ENCODE data around the gene ADGRD1.

The ADGRD1 gene

GRCh38 chr12:131164096-131164872, 210.6 kb downstream of the ADGRD1 start:
- H3K27me3 ChIP-seq, result peaks cover 0 to 21% of the 10 kb centered on the region in 2 donors
- H3K4me3 ChIP-seq, result no peak overlapping the region
- no peak for TF ChIP-seq CTCF (IDR thresholded peaks at IDR 0.05)
- H3K36me3 ChIP-seq, result no peaks in the 10 kb centered on the region
- DNase-seq, result peak in 1 of 2 donors; percentile 34
- intact Hi-C loops (cut with DNase I; ENCODE audit: low total_unique reads), result loop anchor here (10.0 kb wide), 1 partner anchor 1101 kb away; no protein-coding TSS in a partner anchor
- no peaks in the 10 kb centered on the region for H3K9me3 ChIP-seq
- H3K27ac ChIP-seq, result no peak overlapping the region
- no peaks in the 10 kb centered on the region for H3K4me1 ChIP-seq

- peaks cover 0 to 21% of the 10 kb centered on the region in 2 donors for H3K27me3 ChIP-seq
- H3K9me3 ChIP-seq, result no peaks in the 10 kb centered on the region
- no peak overlapping the region for H3K4me3 ChIP-seq
- no peaks in the 10 kb centered on the region for H3K4me1 ChIP-seq
- DNase-seq, result no peak
- H3K27ac ChIP-seq, result no peak overlapping the region
- no peak for TF ChIP-seq CTCF (IDR thresholded peaks at IDR 0.05)
- intact Hi-C loops (cut with DNase I; ENCODE audit: low total_unique reads), result loop anchor here (10.0 kb wide), 1 partner anchor 1098 kb away; no protein-coding TSS in a partner anchor
- H3K36me3 ChIP-seq, result no peaks in the 10 kb centered on the region
Measured at GRCh38 chr12:131166717-131167116, 213.0 kb downstream of the ADGRD1 start.

GRCh38 chr12:131167334-131167733, 213.6 kb downstream of the ADGRD1 start:
- no peaks in the 10 kb centered on the region for H3K4me1 ChIP-seq
- intact Hi-C loops (cut with DNase I; ENCODE audit: low total_unique reads), result loop anchor here (10.0 kb wide), 1 partner anchor 1097 kb away; no protein-coding TSS in a partner anchor
- H3K4me3 ChIP-seq, result no peak overlapping the region
- TF ChIP-seq CTCF (IDR thresholded peaks at IDR 0.05), result no peak
- no peak for DNase-seq
- no peak overlapping the region for H3K27ac ChIP-seq
- H3K36me3 ChIP-seq, result no peaks in the 10 kb centered on the region
- H3K27me3 ChIP-seq, result peaks cover 0 to 21% of the 10 kb centered on the region in 2 donors
- no peaks in the 10 kb centered on the region for H3K9me3 ChIP-seq

- H3K27ac ChIP-seq, result no peak overlapping the region
- peaks cover 0 to 4% (median 3%) of the 10 kb centered on the region in 3 donors for H3K9me3 ChIP-seq
- H3K36me3 ChIP-seq, result no peaks in the 10 kb centered on the region
- no peak for TF ChIP-seq CTCF (IDR thresholded peaks at IDR 0.05)
- no peak for DNase-seq
- no peak overlapping the region for H3K4me3 ChIP-seq
- intact Hi-C loops (cut with DNase I; ENCODE audit: low total_unique reads), result no loop called here
- H3K27me3 ChIP-seq, result peaks cover 0 to 1% of the 10 kb centered on the region in 2 donors
- H3K4me1 ChIP-seq, result no peaks in the 10 kb centered on the region
Measured at GRCh38 chr12:131171029-131171428, 217.3 kb downstream of the ADGRD1 start.

- Histone ChIP-seq H3K9me3 (peaks cover 0 to 4% (median 3%) of the 10 kb centered on the region in 3 donors), H3K4me3 (no peak overlapping the region), H3K27me3 (peaks cover 0 to 14% of the 10 kb centered on the region in 2 donors), H3K4me1 (no peaks in the 10 kb centered on the region), H3K36me3 (no peaks in the 10 kb centered on the region), H3K27ac (no peak overlapping the region)
- DNase-seq, result no peak
- intact Hi-C loops (cut with DNase I; ENCODE audit: low total_unique reads), result no loop called here
- no peak for TF ChIP-seq CTCF (IDR thresholded peaks at IDR 0.05)
Measured at GRCh38 chr12:131174901-131175300, 221.2 kb downstream of the ADGRD1 start.

Measured in tibial artery (tissue), 4 donors.